HUES48 (cell line): ENCODE measurements around the gene UQCC5.

ENCODE experiments used
- H3K27ac ChIP-seq: one replicate; pipeline ENCODE4 v1.7.0; 2013; ENCODE audit warnings: low read depth, low read length, inconsistent platforms
- H3K27me3 ChIP-seq: 2 replicates; pipeline ENCODE4 v1.6.1; 2013; ENCODE audit warnings: mild to moderate bottlenecking, low read length; ENCODE audit not compliant: control insufficient read depth, insufficient read depth
- H3K36me3 ChIP-seq: 2 replicates; pipeline ENCODE4 v1.6.1; 2013; ENCODE audit warnings: low read length; ENCODE audit not compliant: control insufficient read depth, insufficient read depth
- H3K4me1 ChIP-seq: 2 replicates; pipeline ENCODE4 v1.6.1; 2013; ENCODE audit warnings: mild to moderate bottlenecking, low read length; ENCODE audit not compliant: control insufficient read depth, insufficient read depth
- H3K4me3 ChIP-seq: 2 replicates; pipeline ENCODE4 v1.5.1; 2013; ENCODE audit warnings: mild to moderate bottlenecking, low read depth, low read length
- H3K9ac ChIP-seq: 2 replicates; pipeline ENCODE4 v1.6.1; 2013; ENCODE audit warnings: mild to moderate bottlenecking, low read depth, low read length, moderate library complexity
- H3K9me3 ChIP-seq: 2 replicates; pipeline ENCODE4 v1.6.1; 2013; ENCODE audit warnings: low read length; ENCODE audit not compliant: control insufficient read depth, insufficient read depth

The UQCC5 gene

DNA sequence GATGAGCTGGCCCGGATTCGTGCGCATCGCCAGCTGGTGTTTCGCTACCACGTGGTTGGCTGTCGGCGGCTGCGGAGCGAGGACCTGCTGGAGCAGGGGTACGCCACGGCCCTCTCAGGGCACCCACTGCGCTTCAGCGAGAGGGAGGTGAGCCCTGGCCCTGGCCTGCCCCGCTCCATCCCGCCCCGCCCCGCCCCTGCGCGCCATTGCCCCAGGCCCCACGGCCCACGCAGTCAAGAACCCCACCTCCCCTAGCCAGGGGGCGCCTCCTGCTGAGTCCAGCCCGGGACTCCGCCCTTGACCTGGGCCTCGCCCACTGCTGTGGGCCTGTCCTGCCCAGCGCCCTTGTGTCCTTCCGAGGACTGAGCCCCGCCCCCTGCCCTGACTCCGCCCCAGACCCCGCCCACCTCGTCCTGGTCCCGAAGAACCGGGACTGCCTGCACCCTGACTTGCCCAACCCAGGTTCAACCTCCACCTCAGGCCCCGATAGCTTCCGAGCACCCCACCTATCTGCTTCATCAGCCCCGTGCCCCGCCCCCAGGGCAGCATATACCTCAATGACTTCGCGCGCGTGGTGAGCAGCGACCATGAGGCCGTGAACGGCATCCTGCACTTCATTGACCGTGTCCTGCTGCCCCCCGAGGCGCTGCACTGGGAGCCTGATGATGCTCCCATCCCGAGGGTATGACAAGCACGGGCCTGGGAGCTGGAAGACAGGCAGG, 17.5 kb upstream of the UQCC5 start:
- peaks cover 8% of the 10 kb centered on the region; the same call in 1 of the 2 replicates for H3K27me3 ChIP-seq
- no peak overlapping the region for H3K9ac ChIP-seq
- no peaks in the 10 kb centered on the region for H3K9me3 ChIP-seq
- H3K4me3 ChIP-seq: peak overlapping the region; percentile 43; the same call in 1 of the 2 replicates
- H3K27ac ChIP-seq: no peak overlapping the region
- H3K36me3 ChIP-seq: peaks cover 8% of the 10 kb centered on the region
- no peaks in the 10 kb centered on the region for H3K4me1 ChIP-seq

DNA sequence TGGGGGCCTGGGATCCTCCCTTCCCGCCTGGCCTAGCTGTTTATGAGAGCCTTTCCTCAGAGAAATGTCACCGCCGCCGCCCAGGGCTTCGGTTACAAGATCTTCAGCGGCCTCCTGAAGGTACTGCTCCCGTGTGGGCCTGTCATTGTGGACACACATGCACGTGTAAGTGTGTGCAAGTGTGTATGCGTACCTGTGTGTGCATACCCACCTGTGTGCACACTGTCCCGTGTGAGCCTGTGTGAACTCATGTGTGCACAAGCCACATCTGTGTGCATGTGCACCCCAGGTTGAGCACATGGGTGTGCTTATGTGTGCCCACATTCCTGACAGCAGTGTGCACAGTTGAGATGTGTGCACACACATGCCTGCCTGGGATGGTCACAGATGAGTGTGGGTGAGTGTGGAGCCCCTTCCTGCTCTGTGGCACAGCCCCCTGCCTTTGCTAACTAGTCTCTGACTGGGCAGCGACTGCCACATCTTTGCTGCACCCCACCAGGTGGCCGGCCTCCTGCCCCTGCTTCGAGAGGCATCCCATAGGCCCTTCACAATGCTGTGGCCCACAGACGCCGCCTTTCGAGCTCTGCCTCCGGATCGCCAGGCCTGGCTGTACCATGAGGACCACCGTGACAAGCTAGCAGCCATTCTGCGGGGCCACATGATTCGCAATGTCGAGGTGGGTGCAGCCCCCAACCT, 16.8 kb upstream of the UQCC5 start:
- Histone ChIP-seq H3K4me1 (no peaks in the 10 kb centered on the region), H3K36me3 (peaks cover 15% of the 10 kb centered on the region), H3K27me3 (peaks cover 8% of the 10 kb centered on the region; the same call in 1 of the 2 replicates), H3K4me3 (no peak overlapping the region; the same call in 1 of the 2 replicates), H3K27ac (no peak overlapping the region), H3K9ac (no peak overlapping the region), H3K9me3 (no peaks in the 10 kb centered on the region)

DNA sequence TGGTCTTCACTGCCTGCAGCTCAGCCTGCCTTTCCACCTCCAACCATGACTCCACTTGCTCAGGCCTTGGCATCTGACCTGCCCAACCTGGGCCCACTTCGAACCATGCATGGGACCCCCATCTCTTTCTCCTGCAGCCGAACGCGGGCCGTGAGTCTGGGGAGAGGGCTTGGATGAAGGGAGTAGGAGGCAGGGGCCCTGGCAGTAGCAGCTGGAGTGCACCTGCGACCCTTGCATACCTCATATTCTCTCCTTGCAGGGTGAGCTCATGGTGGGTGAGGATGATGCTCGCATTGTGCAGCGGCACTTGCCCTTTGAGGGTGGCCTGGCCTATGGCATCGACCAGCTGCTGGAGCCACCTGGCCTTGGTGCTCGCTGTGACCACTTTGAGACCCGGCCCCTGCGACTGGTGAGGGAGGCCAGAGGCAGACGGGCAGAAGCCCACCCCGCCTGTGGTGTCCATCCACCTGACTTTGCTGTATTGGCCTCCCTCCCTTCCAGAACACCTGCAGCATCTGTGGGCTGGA, 16.2 kb upstream of the UQCC5 start:
- Histone ChIP-seq H3K9me3 (no peaks in the 10 kb centered on the region), H3K9ac (no peak overlapping the region), H3K27me3 (peaks cover 8% of the 10 kb centered on the region; the same call in 1 of the 2 replicates), H3K4me3 (no peak overlapping the region), H3K27ac (no peak overlapping the region), H3K4me1 (no peaks in the 10 kb centered on the region), H3K36me3 (peaks cover 20% of the 10 kb centered on the region)

DNA sequence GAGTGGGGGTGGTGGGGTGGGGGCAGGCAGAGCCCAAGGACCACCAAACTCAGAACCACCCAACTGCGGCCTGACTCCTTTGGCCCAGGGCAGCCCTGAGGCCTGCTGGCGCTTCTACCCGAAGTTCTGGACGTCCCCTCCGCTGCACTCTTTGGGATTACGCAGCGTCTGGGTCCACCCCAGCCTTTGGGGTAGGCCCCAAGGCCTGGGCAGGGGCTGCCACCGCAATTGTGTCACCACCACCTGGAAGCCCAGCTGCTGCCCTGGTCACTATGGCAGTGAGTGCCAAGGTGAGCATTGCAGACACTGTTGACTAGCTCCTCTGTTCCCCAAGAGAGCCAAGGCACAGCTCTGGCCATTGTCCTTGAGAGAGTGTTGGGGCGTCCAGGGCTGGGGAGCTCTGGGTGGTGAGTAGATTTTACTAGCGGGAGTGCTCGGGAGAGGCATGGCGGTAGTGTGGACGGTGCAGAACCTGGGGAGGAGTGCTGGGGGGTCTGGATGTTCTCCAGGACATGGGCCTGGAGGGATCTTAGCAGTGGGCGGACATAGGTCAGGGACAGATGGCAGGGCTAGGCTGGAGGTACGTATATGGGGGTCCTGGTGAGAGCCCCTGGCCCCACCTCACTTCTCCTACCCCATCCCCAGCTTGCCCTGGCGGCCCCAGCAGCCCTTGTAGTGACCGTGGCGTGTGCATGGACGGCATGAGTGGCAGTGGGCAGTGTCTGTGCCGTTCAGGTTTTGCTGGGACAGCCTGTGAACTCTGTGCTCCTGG, 15.5 kb upstream of the UQCC5 start:
- H3K4me3 ChIP-seq: no peak overlapping the region
- no peak overlapping the region for H3K27ac ChIP-seq
- no peaks in the 10 kb centered on the region for H3K9me3 ChIP-seq
- H3K36me3 ChIP-seq: peaks cover 27% of the 10 kb centered on the region
- no peaks in the 10 kb centered on the region for H3K4me1 ChIP-seq
- H3K27me3 ChIP-seq: peaks cover 8% of the 10 kb centered on the region; the same call in 1 of the 2 replicates
- H3K9ac ChIP-seq: no peak overlapping the region

DNA sequence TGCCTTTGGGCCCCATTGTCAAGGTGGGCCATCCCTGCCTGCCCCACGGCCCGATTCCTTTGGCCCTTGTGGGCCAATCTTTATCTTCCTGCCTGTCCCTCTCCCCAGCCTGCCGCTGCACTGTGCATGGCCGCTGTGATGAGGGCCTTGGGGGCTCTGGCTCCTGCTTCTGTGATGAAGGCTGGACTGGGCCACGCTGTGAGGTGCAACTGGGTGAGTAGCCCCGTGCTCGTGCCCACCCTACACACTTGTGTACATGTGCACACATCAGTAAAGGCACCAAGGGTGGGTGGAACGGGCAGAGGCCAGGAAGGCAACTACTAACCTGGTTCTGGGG, 14.9 kb upstream of the UQCC5 start:
- Histone ChIP-seq H3K9ac (no peak overlapping the region), H3K4me1 (no peaks in the 10 kb centered on the region), H3K4me3 (no peak overlapping the region), H3K27ac (no peak overlapping the region), H3K36me3 (peaks cover 32% of the 10 kb centered on the region), H3K27me3 (peaks cover 8% of the 10 kb centered on the region; the same call in 1 of the 2 replicates), H3K9me3 (no peaks in the 10 kb centered on the region)

DNA sequence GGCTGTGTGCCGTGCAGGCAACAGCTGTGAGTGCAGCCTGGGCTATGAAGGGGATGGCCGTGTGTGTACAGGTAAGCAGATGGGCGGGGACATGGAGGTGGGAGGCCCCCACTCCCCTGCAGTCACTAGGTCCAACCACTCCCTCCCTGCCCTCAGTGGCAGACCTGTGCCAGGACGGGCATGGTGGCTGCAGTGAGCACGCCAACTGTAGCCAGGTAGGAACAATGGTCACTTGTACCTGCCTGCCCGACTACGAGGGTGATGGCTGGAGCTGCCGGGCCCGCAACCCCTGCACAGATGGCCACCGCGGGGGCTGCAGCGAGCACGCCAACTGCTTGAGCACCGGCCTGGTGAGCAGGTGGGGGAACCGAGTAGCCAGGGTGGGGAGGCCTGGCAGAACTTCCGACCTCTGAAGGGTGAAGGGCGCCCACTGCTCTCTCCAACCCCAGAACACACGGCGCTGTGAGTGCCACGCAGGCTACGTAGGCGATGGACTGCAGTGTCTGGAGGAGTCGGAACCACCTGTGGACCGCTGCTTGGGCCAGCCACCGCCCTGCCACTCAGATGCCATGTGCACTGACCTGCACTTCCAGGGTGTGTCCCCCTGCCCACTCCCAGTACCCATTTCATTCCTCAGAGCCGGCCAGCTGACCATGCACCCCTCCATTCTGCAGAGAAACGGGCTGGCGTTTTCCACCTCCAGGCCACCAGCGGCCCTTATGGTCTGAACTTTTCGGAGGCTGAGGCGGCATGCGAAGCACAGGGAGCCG, 14.3 kb upstream of the UQCC5 start:
- Histone ChIP-seq H3K27me3 (peaks cover 8% of the 10 kb centered on the region; the same call in 1 of the 2 replicates), H3K4me1 (no peaks in the 10 kb centered on the region), H3K4me3 (no peak overlapping the region), H3K9me3 (no peaks in the 10 kb centered on the region), H3K36me3 (peaks cover 38% of the 10 kb centered on the region), H3K9ac (no peak overlapping the region), H3K27ac (no peak overlapping the region)

DNA sequence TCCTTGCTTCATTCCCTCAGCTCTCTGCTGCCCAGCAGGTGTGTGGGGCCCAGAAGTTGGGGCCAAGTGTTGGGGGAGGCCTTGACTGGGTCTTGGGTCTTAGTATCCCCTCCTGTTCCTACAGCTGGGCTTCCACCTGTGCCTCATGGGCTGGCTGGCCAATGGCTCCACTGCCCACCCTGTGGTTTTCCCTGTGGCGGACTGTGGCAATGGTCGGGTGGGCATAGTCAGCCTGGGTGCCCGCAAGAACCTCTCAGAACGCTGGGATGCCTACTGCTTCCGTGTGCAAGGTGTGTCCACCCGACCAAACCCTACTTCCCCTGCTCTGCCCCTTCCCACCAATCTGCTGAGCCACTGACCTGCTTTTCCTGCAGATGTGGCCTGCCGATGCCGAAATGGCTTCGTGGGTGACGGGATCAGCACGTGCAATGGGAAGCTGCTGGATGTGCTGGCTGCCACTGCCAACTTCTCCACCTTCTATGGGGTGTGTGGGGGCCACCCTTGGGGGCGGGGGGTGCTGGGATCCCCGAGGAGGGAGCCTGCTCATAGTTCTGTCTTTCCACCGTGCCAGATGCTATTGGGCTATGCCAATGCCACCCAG, 13.7 kb upstream of the UQCC5 start:
- Histone ChIP-seq H3K27ac (no peak overlapping the region), H3K4me3 (no peak overlapping the region), H3K36me3 (peaks cover 45% of the 10 kb centered on the region), H3K9me3 (no peaks in the 10 kb centered on the region), H3K27me3 (peaks cover 7% of the 10 kb centered on the region; the same call in 1 of the 2 replicates), H3K4me1 (no peaks in the 10 kb centered on the region), H3K9ac (no peak overlapping the region)

DNA sequence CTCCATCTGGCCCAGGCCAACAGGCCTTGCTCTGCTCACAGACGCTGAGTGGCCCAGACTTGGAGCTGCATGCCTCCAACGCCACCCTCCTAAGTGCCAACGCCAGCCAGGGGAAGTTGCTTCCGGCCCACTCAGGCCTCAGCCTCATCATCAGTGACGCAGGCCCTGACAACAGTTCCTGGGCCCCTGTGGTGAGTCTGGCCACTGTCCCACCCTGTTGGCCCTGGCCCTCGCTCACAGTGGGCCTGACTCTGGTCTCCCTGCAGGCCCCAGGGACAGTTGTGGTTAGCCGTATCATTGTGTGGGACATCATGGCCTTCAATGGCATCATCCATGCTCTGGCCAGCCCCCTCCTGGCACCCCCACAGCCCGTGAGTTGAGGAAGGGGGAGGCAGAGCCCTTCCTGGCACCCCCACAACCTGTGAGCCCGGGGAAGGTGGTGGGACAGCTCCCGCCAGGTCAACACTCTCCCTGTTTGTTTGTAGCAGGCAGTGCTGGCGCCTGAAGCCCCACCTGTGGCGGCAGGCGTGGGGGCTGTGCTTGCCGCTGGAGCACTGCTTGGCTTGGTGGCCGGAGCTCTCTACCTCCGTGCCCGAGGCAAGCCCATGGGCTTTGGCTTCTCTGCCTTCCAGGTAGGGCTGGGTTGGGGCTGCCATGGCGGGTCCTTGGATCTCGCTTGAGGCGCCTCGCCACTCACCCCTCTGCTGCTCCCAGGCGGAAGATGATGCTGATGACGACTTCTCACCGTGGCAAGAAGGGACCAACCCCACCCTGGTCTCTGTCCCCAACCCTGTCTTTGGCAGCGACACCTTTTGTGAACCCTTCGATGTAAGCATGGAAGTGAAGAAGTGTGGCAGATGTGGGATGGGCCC, 12.8 kb upstream of the UQCC5 start:
- no peaks in the 10 kb centered on the region for H3K9me3 ChIP-seq
- no peaks in the 10 kb centered on the region for H3K27me3 ChIP-seq
- no peak overlapping the region for H3K9ac ChIP-seq
- H3K4me3 ChIP-seq: no peak overlapping the region
- H3K4me1 ChIP-seq: no peaks in the 10 kb centered on the region
- peaks cover 54% of the 10 kb centered on the region for H3K36me3 ChIP-seq
- H3K27ac ChIP-seq: no peak overlapping the region

DNA sequence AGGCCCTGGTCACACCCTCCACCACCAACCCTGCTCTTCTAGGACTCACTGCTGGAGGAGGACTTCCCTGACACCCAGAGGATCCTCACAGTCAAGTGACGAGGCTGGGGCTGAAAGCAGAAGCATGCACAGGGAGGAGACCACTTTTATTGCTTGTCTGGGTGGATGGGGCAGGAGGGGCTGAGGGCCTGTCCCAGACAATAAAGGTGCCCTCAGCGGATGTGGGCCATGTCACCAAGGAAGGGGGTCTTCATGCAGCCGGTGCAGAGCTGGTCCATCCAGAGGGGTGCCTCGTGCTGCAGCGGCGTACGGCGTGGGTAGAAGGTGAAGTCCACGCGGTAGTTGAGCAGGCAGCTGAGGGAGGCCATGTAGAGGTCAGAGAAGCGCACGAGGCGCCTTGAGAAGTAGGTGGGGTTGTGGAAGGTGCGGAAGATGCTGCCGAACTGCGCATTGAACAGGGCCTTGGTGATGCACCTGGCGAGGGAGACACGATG, 12.1 kb upstream of the UQCC5 start:
- Histone ChIP-seq H3K4me3 (no peak overlapping the region), H3K36me3 (peaks cover 61% of the 10 kb centered on the region), H3K9ac (no peak overlapping the region), H3K4me1 (no peaks in the 10 kb centered on the region), H3K9me3 (no peaks in the 10 kb centered on the region), H3K27me3 (no peaks in the 10 kb centered on the region), H3K27ac (no peak overlapping the region)
